Measurements from ENCODE around the gene P2RX6.

DNA sequence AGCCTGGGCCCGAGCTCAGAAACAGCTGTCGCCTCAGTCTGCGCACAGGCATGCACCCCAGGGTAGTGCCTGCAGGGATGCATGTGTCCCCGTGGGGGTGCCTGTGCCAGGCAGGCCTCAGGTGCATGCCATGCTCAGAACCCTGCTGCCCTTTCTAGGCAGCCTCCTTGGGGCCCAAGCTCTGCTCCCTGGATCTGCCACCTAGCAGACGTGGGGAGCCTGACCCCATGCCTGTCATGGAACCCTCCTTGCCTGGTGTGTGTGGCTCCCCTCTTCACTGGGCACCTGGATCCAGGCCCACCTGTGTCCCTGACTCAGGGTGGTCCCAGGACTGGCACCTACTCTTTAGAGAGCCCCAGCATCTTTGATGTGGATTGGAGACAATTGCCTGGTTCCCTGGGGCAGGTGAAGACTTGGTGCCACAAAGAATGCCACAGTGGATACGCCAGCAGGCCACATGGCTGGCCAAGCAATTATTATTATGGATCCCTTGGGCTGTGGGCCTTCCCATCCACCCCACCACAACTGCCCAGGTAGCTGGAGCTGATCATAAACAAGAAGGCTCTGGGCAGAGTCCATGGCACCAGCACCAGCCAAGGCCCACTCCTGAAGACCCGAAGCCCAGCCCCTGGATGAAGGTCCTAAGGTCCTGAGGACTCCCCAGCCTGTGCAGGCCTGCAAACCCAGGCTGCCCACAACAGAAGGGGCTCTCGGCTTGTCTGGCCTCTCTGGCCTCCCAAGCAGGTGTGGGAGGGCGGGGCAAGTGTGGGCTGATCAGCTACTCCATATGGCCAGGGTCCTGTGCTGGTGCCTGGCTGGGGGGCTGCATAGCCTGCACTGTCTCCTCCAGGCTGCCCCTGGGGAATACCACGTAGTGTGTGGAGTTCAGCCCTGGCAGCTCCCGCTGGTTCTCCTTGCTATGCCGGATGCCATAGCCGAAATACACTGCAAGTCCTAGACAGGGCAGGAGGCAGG lies 13.6 kb downstream of the P2RX6 start:
- TF ChIP-seq FOXA1 (IDR thresholded peaks at IDR 0.05) (no peak), SP1 (IDR thresholded peaks at IDR 0.05) (no peak), FOXM1 (IDR thresholded peaks at IDR 0.05; ENCODE audit: borderline replicate concordance) (no peak), BHLHE40 (IDR thresholded peaks at IDR 0.05; ENCODE audit: borderline replicate concordance) (no peak), L3MBTL2 (conservative IDR thresholded peaks at IDR 0.05) (no peak), HDGF (IDR thresholded peaks at IDR 0.05; ENCODE audit: borderline replicate concordance) (no peak), CTBP1 (IDR thresholded peaks at IDR 0.05; ENCODE audit: borderline replicate concordance) (no peak)
